Lung (tissue), 12 donors: ENCODE data around the gene WDFY1. TPM values are rescaled to one million over a fixed set of nuclear protein-coding genes. Genes with fewer than 3 reads are reported as not detected.
A peak's percentile ranks its signal among the peaks of the same experiment; 100 is the strongest.

Experiments
- ATAC-seq: fragments of 200-7000 bp; cut with Tn5 transposase; one replicate; pipeline ENCODE4 v1.9.1; 2020; ENCODE audit warnings: moderate number of reproducible peaks; ENCODE audit not compliant: insufficient read depth, low FRiP score
- DNase-seq, 3 donors: peaks; one replicate each; pipeline ENCODE4 v3.0.0-alpha.2; 2013 to 2017
- H3K27ac ChIP-seq, 2 donors: one replicate each; pipeline ENCODE4 v1.5.1; 2013; ENCODE audit warnings: mild to moderate bottlenecking in 2 of 2, moderate library complexity in 2 of 2, control low read depth in 1 of 2, inconsistent platforms in 1 of 2, low read depth in 1 of 2, low read length in 1 of 2
- H3K27me3 ChIP-seq, 3 donors: one replicate each; pipeline ENCODE4 v1.5.1; 2013; ENCODE audit warnings: low read length in 2 of 3; ENCODE audit not compliant: control insufficient read depth in 3 of 3, insufficient read depth in 3 of 3
- H3K36me3 ChIP-seq, 4 donors: one replicate each; pipeline ENCODE4 v1.5.1; 2013; ENCODE audit warnings: low read length in 4 of 4, mild to moderate bottlenecking in 1 of 4, moderate library complexity in 1 of 4; ENCODE audit not compliant: control insufficient read depth in 4 of 4, insufficient read depth in 4 of 4
- H3K4me1 ChIP-seq, 5 donors: one replicate each; pipeline ENCODE4 v1.5.1; 2013; ENCODE audit warnings: low read length in 5 of 5, mild to moderate bottlenecking in 2 of 5, moderate library complexity in 1 of 5; ENCODE audit not compliant: control insufficient read depth in 5 of 5, insufficient read depth in 5 of 5
- H3K4me3 ChIP-seq: one replicate; pipeline ENCODE4 v1.5.1; 2013; ENCODE audit warnings: mild to moderate bottlenecking, control low read depth, moderate library complexity
- H3K9ac ChIP-seq, 2 donors: one replicate each; pipeline ENCODE4 v1.5.1; 2013; ENCODE audit warnings: low read length in 2 of 2, control low read depth in 1 of 2; ENCODE audit not compliant: insufficient read depth in 1 of 2
- H3K9me3 ChIP-seq, 4 donors: one replicate each; pipeline ENCODE4 v1.5.1; 2013; ENCODE audit warnings: low read length in 3 of 4, mild to moderate bottlenecking in 1 of 4, moderate library complexity in 1 of 4; ENCODE audit not compliant: control insufficient read depth in 4 of 4, insufficient read depth in 3 of 4
- CTCF ChIP-seq: IDR thresholded peaks from 2 replicates; pipeline ENCODE4 v1.5.1; 2012; ENCODE audit warnings: mild to moderate bottlenecking; ENCODE audit errors: control extremely low read depth, extremely low read depth
- WGBS, 2 donors: extraction: QIAGEN DNeasy Blood & Tissue Kit; methylation state at CpG; one replicate each; pipeline ENCODE4 v1.1.7; 2013; 5-methylcytosine and 5-hydroxymethylcytosine counted together
- polyA plus RNA-seq, 2 donors: library from polyadenylated mRNA; stranded (reverse); fragments of 200-250 nt; gene quantifications; one replicate each; pipeline ENCODE4 v1.2.1, GENCODE V29; 2013
- total RNA-seq, 2 donors: library from RNA; depleted of rRNA in 1 of 2; stranded (reverse); fragments of >200 nt in 1 of 2; gene quantifications; one replicate each; pipeline ENCODE4 v1.2.1, GENCODE V29; 2014 to 2021
- donor health status: control.
- donor health status: control.
- donor health status: Bipolar disorder and iron deficiency.
- donor health status: healthy.
- donor health status: DM: yes; HTN: yes; CAD: no.

Gene WDFY1
- total and polyA plus RNA-seq, 4 donors = 14.5 to 90.9 (median 30.8) TPM

DNA sequence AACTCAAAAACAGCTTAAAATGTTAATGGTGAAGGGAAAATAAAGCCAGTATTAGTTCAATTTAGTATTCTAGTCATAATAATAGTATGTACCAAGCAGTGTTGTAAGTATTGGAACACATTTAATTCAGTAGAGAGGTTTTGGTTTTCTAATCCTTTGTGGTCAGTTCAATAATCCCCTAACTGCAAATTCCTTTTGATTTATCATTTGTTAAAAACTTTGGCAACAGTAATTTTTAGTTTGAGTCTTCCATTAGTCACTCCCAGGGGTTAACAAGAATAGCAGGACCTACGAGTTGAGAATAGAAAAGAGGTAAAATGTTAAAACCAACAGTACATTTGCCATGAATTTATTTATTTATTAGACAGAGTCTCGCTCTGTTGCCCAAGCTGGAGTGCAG lies 22.8 kb upstream of the WDFY1 start:
- Histone ChIP-seq H3K36me3 (peaks cover 5 to 24% (median 12%) of the 10 kb centered on the region in 4 donors), H3K9me3 (no peaks in the 10 kb centered on the region), H3K27ac (no peak overlapping the region), H3K27me3 (no peaks in the 10 kb centered on the region), H3K4me3 (no peak overlapping the region), H3K4me1 (peaks cover 0 to 3% (median 0%) of the 10 kb centered on the region in 5 donors), H3K9ac (no peak overlapping the region)
- ATAC-seq (no peak), DNase-seq (no peak)
- WGBS, 2 donors = 85 to 94% methylated on average over 2 of the region's 2 CpGs
- no peak for TF ChIP-seq CTCF

DNA sequence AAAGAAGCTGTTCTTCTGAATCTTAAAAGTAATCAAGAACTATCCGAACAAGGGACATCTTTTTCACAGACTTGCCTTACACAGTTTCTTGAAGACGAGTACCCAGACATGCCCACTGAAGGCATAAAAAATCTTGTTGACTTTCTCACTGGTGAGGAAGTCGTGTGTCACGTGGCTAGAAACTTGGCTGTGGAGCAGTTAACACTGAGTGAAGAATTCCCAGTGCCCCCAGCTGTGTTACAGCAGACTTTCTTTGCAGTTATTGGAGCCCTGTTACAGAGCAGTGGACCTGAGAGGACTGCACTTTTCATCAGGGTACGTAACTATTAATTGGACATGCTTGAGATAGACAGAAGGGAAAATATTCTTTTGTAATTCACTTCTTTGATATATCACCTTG lies 14.6 kb upstream of the WDFY1 start:
- 35 to 37% methylated on average over 5 of the region's 5 CpGs for WGBS, 2 donors
- no peak overlapping the region for H3K27ac ChIP-seq
- peak in 2 of 3 donors; percentile 31 to 32 for DNase-seq
- no peak for ATAC-seq
- peaks cover 3 to 45% (median 18%) of the 10 kb centered on the region in 5 donors for H3K4me1 ChIP-seq
- H3K9me3 ChIP-seq = no peaks in the 10 kb centered on the region
- H3K4me3 ChIP-seq = no peak overlapping the region
- H3K27me3 ChIP-seq = no peaks in the 10 kb centered on the region
- no peak for TF ChIP-seq CTCF
- H3K9ac ChIP-seq = no peak overlapping the region
- peaks cover 0 to 15% (median 8%) of the 10 kb centered on the region in 4 donors for H3K36me3 ChIP-seq

- ATAC-seq (peak; percentile 100), DNase-seq (peak; percentile 96 to 98 (median 97))
- H3K4me1 ChIP-seq = peaks cover 3 to 51% (median 18%) of the 10 kb centered on the region in 5 donors
- TF ChIP-seq CTCF = no peak
- peak within 1 kb of the TSS; percentile 75 to 97 for H3K9ac ChIP-seq
- H3K36me3 ChIP-seq = peaks cover 0 to 11% (median 6%) of the 10 kb centered on the region in 4 donors
- no peaks in the 10 kb centered on the region for H3K27me3 ChIP-seq
- H3K27ac ChIP-seq = peak within 1 kb of the TSS; percentile 87 to 97
- peak within 1 kb of the TSS; percentile 100 for H3K4me3 ChIP-seq
- WGBS, 2 donors = 0 to 1% methylated on average over 58 to 65 of the region's 65 CpGs
- H3K9me3 ChIP-seq = no peaks in the 10 kb centered on the region
Measured at GRCh38 chr2:223957092-223957851, 12.1 kb upstream of the WDFY1 start, which contains the start of gene MRPL44. MRPL44 (plus strand) TSS chr2:223957463; CDS start chr2:223957473, 10 bp downstream.
